Fibroblast of the conjunctiva (primary cell): ENCODE data around the gene COL27A1.

Source experiments
- DNase-seq: peaks from one replicate; pipeline ENCODE4 v3.0.0-alpha.2; 2010; ENCODE audit warnings: low read depth

The COL27A1 gene

DNA sequence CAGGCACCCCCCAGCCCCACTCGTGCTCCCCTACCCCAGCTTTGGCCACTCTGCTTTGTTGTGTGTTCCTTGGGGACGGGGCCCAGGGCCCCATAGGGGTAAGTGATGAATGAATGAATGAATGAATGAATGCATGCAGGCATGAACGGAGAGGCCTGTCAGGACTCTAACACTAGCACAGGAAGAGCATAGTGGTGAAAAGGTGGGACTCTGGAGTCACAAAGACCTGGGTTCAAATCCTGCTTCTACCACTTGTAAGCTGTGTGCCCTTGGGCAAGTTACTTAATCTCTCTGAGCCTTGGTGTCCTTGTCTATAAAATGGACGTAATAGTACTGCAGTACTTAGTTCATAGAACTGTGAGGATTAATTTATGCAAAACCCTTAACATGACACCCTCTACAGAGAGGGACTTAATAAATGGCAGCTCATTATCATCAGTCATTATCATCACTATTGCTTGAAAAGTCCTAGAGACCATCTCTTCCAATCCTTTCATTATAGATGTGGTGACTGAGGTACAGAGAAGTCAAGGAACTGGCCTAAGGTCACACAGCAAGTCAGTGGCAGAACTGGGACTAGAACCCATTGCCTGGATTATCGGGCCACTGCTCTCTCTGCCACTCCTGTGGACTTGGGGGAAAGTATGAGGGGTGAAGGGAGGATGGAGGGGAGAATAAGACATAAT is 187.6 kb downstream of the COL27A1 start:
- no peak for DNase-seq

- no peak for DNase-seq
These were observed 188.3 kb downstream of the COL27A1 start for GRCh38 chr9:114343471-114344187.

DNA sequence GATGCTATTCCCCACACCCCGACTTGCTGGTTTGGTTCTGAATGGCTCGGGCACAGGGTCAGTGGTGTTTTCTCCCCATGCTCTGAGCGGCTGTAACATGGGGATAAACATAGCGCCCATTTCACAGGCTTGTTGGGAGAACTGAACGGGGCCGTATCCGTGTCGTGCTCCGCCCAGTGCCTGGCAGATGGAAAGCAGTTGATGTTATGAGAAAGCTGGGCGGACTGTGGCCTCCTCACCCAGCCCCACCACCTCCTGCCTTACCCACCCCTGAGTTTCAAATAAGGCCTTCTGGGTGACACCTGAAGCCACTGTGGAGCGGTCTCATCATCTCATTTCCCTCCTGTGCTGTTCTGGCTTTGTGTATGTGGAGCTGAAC is 188.8 kb downstream of the COL27A1 start:
- DNase-seq = no peak

DNA sequence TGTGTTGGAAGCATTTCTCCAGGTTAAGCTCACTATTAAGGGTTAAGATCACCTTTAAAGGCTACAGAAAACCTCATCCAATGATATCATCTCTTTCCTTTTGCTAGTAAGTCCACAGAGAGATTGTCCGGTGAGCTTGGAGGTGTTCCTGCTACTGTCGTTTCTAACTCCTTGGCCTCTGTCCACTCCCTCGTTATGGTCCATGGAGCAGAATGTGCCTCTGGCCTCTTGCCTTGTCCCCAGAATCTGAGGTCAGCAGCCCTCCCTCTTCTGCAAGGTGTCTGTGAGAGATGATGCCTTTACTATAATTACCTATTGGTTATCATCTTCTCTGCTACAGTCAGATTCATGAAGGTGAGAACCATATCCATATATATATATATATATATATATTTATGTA is 189.4 kb downstream of the COL27A1 start:
- no peak for DNase-seq

DNA sequence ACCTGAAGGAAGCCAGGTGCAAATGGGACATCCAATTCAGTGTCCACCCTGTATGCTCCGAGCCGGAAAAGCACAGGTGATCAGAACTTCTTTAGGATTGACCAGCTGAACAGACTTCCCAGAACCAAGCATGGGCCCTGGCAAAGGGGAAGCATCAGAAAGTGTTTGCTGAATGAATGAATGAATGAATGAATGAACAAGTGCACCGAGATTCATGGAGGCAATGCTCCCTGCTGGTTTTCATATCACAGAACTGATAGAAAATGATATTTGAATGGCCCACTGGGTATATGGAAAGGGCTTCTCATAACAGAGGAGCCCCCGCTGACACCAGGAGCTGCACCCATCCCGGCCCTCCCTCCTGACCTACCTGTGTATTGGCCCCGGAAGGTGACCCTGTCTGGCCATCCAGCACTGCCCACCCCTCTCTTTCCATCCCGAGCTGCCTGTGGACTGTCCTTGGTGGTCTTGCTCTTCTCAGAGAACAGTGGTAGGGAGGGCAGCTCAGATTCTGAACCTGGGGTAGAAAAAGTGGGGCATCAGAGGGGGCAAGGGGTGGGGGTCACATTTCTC is 190.2 kb downstream of the COL27A1 start:
- DNase-seq = no peak

DNA sequence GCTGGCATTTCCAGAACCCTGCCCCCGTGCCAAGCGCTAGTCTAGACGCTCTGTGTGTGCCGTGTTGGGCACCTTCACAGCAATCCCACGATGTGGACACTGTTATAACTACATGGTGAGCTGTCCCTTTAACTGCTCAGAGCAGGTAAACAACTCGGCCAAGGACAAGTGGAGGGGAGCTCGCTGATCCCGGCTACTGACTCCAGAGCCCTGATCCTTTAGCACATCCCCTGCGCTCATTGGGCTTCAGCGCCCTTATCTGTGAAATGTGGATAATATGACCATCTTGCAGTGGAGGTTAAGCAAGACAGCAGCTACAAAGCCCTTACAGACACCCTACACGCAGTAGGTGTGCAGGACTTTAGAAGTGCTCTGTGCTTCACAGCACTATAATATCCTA is 190.8 kb downstream of the COL27A1 start:
- DNase-seq = no peak

DNA sequence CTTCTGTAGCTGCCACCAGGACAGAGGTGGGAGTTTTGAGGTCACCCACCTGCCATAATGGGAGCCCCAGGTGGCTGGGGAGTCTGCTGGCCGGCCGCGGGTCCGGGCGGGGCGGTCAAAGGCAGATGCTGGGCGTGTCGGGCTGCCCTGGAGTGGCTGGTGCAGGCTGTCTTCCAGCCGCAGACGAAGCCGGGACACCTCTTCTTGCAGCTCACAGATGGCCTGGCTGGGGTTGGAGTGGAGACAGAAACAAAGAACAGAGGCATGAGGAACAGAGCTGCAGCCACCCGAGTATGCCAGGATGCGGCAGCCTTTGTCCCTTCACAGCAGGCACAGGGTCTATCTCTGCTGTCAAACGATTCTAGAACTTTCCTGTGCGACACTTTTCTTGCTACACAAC is 192.3 kb downstream of the COL27A1 start:
- DNase-seq = no peak

- DNase-seq = no peak
These were observed 193.0 kb downstream of the COL27A1 start for GRCh38 chr9:114348261-114348905.

GRCh38 chr9:114348906-114349482 is 193.7 kb downstream of the COL27A1 start:
- DNase-seq = peak; percentile 97

- no peak for DNase-seq
These were observed 194.6 kb downstream of the COL27A1 start for GRCh38 chr9:114349713-114350480.

- DNase-seq = no peak
These were observed 195.5 kb downstream of the COL27A1 start for GRCh38 chr9:114350636-114351401.

- no peak for DNase-seq
These were observed 196.6 kb downstream of the COL27A1 start for GRCh38 chr9:114351932-114352331.

DNA sequence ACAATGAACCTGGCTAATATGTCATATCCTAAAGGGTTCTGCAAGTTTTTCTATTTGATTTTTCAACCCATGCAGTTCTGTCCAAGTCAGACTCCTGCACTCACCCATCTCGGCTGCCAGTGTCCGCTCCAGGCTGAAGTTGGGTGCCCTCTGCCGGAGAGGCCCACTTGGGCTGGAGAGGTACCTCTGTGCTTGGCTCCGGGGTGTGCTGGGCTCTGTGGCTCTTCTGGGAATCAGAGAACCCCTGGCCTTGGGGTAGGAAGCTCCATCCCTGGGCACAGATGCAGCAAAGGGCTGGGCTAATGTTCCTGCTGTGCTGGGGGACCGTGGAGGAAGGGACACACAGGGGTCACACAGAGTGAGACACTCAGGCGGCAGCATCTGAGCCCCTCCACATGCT is 200.5 kb downstream of the COL27A1 start:
- DNase-seq = no peak

DNA sequence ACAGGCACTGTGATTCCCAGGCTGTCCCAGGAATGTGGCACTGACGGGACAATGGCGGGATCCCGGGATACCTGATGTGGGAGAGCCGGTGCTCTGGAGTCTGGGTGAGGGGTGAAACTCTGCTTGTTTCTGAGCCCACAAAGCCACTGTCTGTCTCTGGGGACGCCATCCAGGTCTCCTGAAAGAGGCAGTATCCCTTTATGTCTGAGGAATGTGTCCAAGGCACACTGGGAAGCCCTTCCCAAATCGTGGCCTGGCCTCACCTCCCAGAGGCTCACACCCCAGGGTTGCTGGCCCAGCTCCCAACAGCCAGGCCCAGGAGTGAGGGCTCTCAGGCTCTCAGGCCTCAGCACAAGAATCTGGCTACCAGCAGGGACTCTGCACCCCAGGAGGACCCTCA is 201.5 kb downstream of the COL27A1 start:
- DNase-seq = no peak

DNA sequence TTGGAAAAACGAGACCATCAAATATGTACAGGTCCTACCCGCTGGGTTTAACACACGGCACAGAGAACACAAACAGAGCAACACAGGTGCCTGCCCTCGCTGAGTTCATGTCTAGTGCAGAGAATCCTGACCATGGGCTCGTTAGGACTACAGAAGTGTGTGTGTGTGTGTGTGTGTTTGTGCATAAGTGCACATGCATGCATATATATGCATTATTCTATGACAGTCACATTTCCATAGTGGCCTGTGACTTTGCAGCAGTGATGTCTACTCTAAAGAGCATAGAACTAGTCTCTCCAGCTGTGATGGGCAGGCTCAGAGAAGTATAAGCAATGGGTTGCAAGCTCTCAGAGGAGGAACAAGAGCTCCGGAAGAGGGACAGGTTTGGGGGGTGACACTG is 202.0 kb downstream of the COL27A1 start:
- no peak for DNase-seq

- DNase-seq = no peak
These were observed 202.6 kb downstream of the COL27A1 start for GRCh38 chr9:114357911-114358328.

DNA sequence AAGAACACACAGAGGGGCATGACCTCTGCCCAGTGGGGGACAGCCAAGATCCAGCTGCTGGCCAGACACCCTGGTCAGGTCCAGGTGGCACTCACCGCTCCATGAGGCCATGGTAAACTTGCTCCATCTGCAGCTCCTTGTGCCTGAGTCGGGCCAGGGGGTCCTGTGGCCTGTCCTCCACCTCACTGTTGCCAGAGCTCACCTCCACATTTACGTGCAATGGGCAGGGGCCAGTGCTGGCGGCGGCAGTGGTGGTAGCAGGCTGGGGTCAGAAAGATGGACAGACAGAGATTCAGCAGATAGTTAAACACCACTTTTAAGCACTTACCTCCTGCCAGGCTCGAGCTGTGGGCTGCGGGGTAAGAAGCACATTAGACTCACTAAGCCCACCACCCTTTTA is 204.5 kb downstream of the COL27A1 start:
- DNase-seq = no peak

DNA sequence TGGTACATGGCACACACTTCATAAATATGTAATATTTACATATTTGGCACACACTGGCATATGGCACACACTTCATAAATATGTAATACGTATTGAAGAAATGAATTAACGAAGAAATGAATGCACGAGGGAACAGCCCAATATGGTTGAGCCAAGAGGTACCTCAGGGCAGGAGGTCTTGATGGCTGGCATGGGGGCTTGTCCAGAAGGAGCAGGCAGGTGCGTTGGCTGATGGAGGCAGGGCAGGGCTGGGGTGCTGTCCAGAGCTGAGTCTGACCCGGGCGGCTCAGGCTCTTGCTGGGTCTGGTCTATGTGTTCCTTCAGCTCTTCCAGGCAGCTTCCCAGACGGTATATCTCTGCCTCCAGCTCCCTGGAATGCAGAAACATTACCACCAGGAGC is 206.2 kb downstream of the COL27A1 start:
- DNase-seq = no peak
